NCI-H187 treated with DMSO at 0.1 percent for 48 hours (cell line): ENCODE measurements around the gene ACVR1.
"Not testable (repeated sequence)": the region's sequence is repeated elsewhere in the genome, so short reads cannot be mapped to it uniquely, and the experiment has no call there.

ENCODE experiments used
- DNase-seq: peaks from one replicate; lab custom pipeline; 2025; lab: John Stamatoyannopoulos, UW

The ACVR1 gene

GRCh38 chr2:157893611-157894010 lies 17.5 kb upstream of the ACVR1 start:
- no peak for DNase-seq

- DNase-seq: no peak
Measured at GRCh38 chr2:157891643-157892041, 15.5 kb upstream of the ACVR1 start.

- no peak for DNase-seq
Measured at GRCh38 chr2:157890969-157891642, 15.0 kb upstream of the ACVR1 start.

DNA sequence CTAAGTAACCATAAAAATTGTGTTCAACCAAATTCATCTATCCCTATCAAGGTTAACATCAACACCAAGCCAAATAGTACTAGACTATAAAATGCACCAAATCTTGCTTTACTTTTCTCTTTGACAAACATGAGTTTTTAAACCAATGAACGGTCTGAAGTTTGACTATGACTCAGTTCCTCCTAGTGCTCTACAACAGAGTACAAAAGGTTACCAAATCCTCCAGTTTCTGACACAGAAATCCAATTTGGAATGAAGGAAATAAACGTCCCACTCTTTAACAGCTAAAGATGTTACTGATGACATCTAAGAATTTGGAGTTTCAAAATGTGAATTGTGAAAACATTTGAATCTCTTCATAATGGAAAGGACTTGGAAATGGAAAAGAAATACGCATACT lies 11.8 kb upstream of the ACVR1 start:
- DNase-seq: no peak

GRCh38 chr2:157884533-157884932 lies 8.4 kb upstream of the ACVR1 start:
- not testable (repeated sequence) for DNase-seq

GRCh38 chr2:157880927-157881326 lies 4.8 kb upstream of the ACVR1 start:
- DNase-seq: no peak

DNA sequence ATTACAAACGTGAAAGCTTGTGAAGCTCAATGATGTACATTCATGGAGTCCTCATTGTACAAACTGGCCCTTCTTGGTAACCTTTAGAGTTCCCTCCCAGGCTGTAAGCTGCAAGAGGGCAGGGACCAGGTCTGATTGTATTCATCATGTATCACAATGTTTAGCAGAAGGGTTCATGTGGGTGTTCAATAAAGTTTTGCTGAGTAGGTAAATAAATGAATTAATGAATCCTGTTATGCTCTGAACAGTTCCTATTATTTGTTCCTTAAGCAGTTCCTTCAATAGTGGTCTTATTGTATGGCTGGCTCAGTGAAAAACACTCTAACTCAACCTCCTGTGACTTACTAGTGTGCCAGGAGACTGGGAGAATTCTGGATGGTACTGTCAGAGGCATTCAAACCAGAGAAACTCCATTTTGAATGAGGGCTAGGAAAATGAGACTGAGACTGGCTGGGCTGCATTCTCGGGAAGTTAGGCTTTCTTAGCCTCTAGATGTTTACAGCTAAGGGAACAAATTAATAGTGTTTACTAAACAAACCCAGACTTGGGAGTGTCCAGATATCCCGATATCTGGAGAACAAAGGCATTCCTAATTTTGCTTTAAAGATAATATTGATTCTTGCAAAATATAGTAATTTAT lies 1.8 kb upstream of the ACVR1 start:
- no peak for DNase-seq

- DNase-seq: no peak
Measured at GRCh38 chr2:157876786-157877138, 632 bp upstream of the ACVR1 start.

GRCh38 chr2:157875641-157876065 lies 477 bp downstream of the ACVR1 start:
- DNase-seq: no peak

DNA sequence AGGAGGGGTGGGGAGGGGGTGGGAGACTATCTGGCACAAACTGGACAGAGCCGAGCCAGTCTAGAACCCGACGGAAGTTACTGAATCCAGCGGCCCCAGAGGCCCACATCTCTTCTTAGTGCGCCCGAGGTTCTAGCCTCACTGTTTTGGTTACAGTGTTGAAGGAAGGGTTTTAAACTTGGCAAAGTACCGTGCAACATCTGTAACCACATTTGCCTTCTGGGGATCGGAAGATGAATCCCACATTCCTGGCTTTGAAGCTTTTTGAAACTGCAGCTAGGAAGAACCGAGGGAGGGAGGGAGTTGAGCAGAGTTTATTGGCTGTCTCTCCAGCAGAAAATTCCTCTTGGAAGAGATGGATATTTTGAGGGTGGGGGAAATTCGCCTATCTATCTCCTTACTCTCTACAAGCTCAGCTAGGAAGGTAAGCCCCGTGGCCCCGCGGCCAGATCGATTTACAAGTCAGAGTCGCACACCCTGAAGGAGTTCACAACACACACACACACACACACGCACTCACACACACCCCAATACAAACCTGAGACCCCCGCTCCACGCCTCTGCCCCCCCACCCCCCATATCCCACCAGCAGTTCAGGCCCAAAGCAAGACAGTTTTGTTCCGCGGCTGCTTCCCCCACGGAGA lies 1.0 kb downstream of the ACVR1 start:
- DNase-seq: no peak

DNA sequence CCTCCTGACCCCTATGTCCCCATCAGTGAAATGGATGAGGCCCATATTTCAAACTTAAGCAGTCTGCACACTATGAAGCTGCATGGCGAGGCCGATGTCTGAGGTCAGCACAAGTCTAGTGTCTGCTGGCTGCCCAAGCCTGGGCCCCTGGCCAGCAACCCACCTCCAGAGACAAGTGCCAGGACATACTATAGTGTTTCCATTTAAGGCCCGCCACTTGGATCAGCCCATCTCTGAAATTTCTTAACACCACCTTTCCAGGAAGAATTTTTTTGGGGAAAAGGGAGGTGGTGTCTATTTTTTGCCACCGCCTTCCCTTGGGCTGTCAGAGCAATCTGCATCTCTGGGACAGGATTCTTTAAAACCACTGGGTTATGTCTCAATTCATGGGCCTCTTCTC lies 1.8 kb downstream of the ACVR1 start:
- DNase-seq: no peak

DNA sequence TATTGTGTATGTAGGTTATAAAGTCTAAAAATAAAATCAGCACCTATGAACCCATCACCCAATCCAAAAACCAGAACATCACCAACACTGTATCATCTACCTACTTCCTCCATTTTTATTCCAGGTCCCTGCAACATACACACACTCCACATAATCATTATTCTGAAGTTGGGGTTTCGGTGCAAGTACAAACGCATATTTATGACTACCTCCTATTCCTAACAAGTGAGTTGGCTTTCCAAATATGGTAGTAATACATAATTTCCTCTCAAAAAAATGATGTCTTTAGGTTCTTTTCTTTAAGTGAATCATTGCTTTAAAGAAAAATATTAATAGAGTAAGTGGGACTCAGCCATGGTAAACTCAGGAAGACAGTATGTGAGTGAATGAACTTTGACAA lies 3.3 kb downstream of the ACVR1 start:
- no peak for DNase-seq

- no peak for DNase-seq
Measured at GRCh38 chr2:157871415-157871814, 4.7 kb downstream of the ACVR1 start.

GRCh38 chr2:157868993-157869392 lies 7.1 kb downstream of the ACVR1 start:
- DNase-seq: no peak

GRCh38 chr2:157867703-157868102 lies 8.4 kb downstream of the ACVR1 start:
- no peak for DNase-seq

GRCh38 chr2:157866666-157867642 lies 9.2 kb downstream of the ACVR1 start:
- DNase-seq: no peak

GRCh38 chr2:157866202-157866601 lies 9.9 kb downstream of the ACVR1 start:
- no peak for DNase-seq

- no peak for DNase-seq
Measured at GRCh38 chr2:157864857-157865430, 11.2 kb downstream of the ACVR1 start.

- no peak for DNase-seq
Measured at GRCh38 chr2:157858846-157859245, 17.3 kb downstream of the ACVR1 start.

GRCh38 chr2:157857881-157858280 lies 18.2 kb downstream of the ACVR1 start:
- DNase-seq: no peak

DNA sequence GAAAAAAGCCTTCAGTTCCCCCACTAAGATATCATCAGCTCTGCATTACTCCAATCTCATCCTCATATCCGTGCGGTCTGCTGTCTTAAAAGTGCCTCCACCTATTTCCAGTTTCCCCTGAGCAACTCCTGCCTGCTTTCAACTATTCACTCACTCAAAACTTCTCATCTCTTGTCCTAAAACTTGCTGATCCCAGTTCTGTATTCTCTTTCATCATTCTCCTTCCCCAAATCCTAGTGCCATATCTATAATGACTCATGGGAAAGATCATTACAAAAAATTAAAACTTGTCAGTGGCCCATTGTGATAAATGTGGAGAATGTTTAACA lies 20.0 kb downstream of the ACVR1 start:
- DNase-seq: no peak

DNA sequence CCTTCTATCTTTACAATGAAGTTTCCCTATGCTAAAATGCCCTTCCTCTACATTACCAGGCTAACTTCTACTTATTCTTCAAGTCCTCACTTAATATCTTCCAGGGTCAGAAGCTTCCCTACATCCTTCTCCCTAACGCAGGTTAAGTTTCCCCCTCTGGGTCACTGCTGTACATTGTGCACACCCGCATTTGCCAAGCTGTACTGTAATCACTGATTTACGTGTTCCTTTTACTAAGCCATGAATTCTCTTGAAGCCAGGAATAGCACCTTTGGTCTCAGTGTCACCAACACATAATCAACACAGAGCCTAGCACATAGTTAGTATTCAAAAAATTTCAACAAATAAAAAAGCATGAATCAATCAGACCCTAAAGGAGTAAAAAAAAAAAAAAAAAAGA lies 22.3 kb downstream of the ACVR1 start:
- no peak for DNase-seq
